ENCODE results near the gene GRAMD2A.

The GRAMD2A gene

DNA sequence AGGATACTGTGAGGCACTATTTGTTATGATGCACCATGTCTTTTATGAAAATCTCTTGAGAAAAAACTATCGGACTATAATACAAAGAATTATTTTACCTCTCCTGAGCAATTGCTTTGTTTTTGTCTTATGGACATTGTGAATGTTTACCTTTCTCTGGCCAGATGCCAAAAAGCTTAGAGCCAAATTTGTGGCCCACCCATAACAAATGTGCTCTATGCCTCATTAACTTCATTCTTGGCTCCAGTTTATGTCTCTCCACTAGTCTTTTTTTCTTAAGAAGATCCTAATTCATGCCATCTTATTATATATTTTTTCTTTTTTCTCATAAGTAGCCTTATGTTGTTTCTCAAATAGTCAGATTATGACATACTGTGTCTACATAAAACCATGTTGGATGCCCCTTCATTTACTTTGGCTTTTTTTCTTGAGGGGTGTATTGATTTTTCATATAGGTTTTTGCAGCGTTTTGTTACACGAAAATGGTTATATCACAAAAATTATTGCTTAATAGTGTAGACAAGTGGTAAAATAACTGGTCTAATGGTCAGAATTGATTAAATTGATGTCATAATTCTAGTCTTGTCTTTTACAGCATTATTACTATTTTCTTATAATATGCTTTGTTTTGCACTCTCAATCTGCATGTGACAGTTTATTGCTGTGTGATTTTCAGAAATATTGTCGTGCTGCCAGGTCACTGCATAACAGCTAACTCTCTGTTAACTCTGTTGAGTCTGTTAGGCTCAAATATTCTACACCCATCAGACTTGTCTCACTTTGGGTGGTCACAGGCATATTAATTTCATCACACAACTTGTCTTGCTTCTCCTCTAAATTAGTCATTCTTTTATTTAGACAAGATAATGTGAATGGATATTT, 61.2 kb downstream of the GRAMD2A start:
- Histone ChIP-seq H3K56ac (ENCODE audit: low read length) (no peak overlapping the region), H3K4me2 (ENCODE audit: low read length) (no peak overlapping the region), H3K18ac (ENCODE audit: low read length) (no peak overlapping the region), H2BK5ac (ENCODE audit: low read length) (no peak overlapping the region), H4K5ac (ENCODE audit: low read length) (no peak overlapping the region), H3K4me1 (ENCODE audit: control insufficient read depth, low read depth, low read length) (no peaks in the 10 kb centered on the region), H3K79me1 (ENCODE audit: low read length) (no peaks in the 10 kb centered on the region), H3K27me3 (ENCODE audit: insufficient read depth, low read length, poor library complexity) (no peaks in the 10 kb centered on the region), H3K27ac (ENCODE audit: low read depth, low read length) (no peak overlapping the region), H3K79me2 (ENCODE audit: control insufficient read depth, insufficient read depth, low read length) (no peaks in the 10 kb centered on the region), H2AK5ac (ENCODE audit: low read length) (no peak overlapping the region), H3K23ac (ENCODE audit: low read length) (no peak overlapping the region), H4K8ac (ENCODE audit: low read depth, low read length) (no peak overlapping the region), H3K36me3 (ENCODE audit: control insufficient read depth, insufficient read depth, low read length) (no peaks in the 10 kb centered on the region), H3K4me3 (ENCODE audit: low read length) (no peak overlapping the region), H2BK15ac (replicated peaks; ENCODE audit: low read depth) (no peak overlapping the region), H3K9ac (ENCODE audit: low read length) (no peak overlapping the region), H2BK120ac (ENCODE audit: low read depth, low read length) (no peak overlapping the region), H3K4ac (ENCODE audit: low read depth, low read length) (no peak overlapping the region)
- no CpG with 5 or more reads among the region's 4 CpGs for WGBS (ENCODE audit: extremely low coverage, insufficient coverage, low lambda C conversion rate)
- DNase-seq: no peak

DNA sequence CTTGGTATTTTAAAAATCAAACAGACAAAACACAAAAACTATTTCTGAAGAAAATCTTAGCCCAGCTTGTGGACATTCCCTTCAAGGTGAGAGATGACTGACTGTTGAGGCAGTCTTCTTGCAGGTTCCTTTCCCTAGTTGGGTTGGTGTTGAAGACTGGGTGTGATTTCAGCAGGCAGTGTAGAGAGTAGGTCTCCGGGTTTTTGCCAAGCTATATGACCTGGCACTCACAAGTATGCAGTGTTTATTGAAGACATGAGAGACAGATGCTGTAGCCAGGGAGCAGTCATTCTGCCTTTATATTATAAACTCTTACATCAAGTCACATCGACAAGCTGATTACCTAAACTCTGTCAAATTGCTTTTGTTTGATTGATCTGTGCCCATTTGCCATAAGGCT, 61.9 kb downstream of the GRAMD2A start:
- Histone ChIP-seq H3K36me3 (ENCODE audit: control insufficient read depth, insufficient read depth, low read length) (no peaks in the 10 kb centered on the region), H3K4me2 (ENCODE audit: low read length) (no peak overlapping the region), H2BK5ac (ENCODE audit: low read length) (no peak overlapping the region), H3K27ac (ENCODE audit: low read depth, low read length) (no peak overlapping the region), H2BK15ac (replicated peaks; ENCODE audit: low read depth) (no peak overlapping the region), H2AK5ac (ENCODE audit: low read length) (no peak overlapping the region), H3K27me3 (ENCODE audit: insufficient read depth, low read length, poor library complexity) (no peaks in the 10 kb centered on the region), H3K79me2 (ENCODE audit: control insufficient read depth, insufficient read depth, low read length) (no peaks in the 10 kb centered on the region), H3K56ac (ENCODE audit: low read length) (no peak overlapping the region), H4K5ac (ENCODE audit: low read length) (no peak overlapping the region), H3K4me1 (ENCODE audit: control insufficient read depth, low read depth, low read length) (no peaks in the 10 kb centered on the region), H3K23ac (ENCODE audit: low read length) (no peak overlapping the region), H3K9ac (ENCODE audit: low read length) (no peak overlapping the region), H3K4me3 (ENCODE audit: low read length) (no peak overlapping the region), H3K18ac (ENCODE audit: low read length) (no peak overlapping the region), H4K8ac (ENCODE audit: low read depth, low read length) (no peak overlapping the region), H2BK120ac (ENCODE audit: low read depth, low read length) (no peak overlapping the region), H3K79me1 (ENCODE audit: low read length) (no peaks in the 10 kb centered on the region), H3K4ac (ENCODE audit: low read depth, low read length) (no peak overlapping the region)
- no peak for DNase-seq
- WGBS (ENCODE audit: extremely low coverage, insufficient coverage, low lambda C conversion rate): no CpG with 5 or more reads among the region's 2 CpGs

DNA sequence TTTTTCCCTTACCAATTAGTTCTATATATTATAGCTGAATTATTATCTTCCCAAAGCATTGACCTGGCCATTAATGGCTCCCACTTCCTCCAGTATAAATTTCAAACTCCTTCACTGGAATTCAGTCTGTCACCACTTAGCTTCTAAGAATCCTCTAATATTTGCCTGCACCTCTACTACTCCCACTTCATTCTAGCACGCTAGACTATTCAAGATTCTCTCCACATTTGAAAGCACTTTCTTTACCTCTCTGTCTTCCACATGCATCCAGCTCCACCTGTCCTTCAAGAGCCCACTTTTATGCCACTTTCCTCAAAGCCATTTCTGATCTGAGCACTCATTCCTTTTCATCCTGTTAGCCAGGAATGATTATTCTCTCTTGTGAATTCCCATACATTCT, 64.4 kb downstream of the GRAMD2A start:
- no peak overlapping the region for H3K4me2 ChIP-seq (ENCODE audit: low read length)
- H3K79me1 ChIP-seq (ENCODE audit: low read length): no peaks in the 10 kb centered on the region
- no peak overlapping the region for H2BK5ac ChIP-seq (ENCODE audit: low read length)
- H2AK5ac ChIP-seq (ENCODE audit: low read length): no peak overlapping the region
- no CpG with 5 or more reads among the region's 1 CpG for WGBS (ENCODE audit: extremely low coverage, insufficient coverage, low lambda C conversion rate)
- no peak overlapping the region for H3K18ac ChIP-seq (ENCODE audit: low read length)
- no peak overlapping the region for H4K5ac ChIP-seq (ENCODE audit: low read length)
- DNase-seq: no peak
- no peaks in the 10 kb centered on the region for H3K27me3 ChIP-seq (ENCODE audit: insufficient read depth, low read length, poor library complexity)
- no peak overlapping the region for H3K4ac ChIP-seq (ENCODE audit: low read depth, low read length)
- H4K8ac ChIP-seq (ENCODE audit: low read depth, low read length): no peak overlapping the region
- no peak overlapping the region for H3K4me3 ChIP-seq (ENCODE audit: low read length)
- no peak overlapping the region for H3K23ac ChIP-seq (ENCODE audit: low read length)
- no peaks in the 10 kb centered on the region for H3K36me3 ChIP-seq (ENCODE audit: control insufficient read depth, insufficient read depth, low read length)
- H3K4me1 ChIP-seq (ENCODE audit: control insufficient read depth, low read depth, low read length): no peaks in the 10 kb centered on the region
- H3K27ac ChIP-seq (ENCODE audit: low read depth, low read length): no peak overlapping the region
- H3K9ac ChIP-seq (ENCODE audit: low read length): no peak overlapping the region
- no peak overlapping the region for H2BK120ac ChIP-seq (ENCODE audit: low read depth, low read length)
- no peaks in the 10 kb centered on the region for H3K79me2 ChIP-seq (ENCODE audit: control insufficient read depth, insufficient read depth, low read length)
- H3K56ac ChIP-seq (ENCODE audit: low read length): no peak overlapping the region
- no peak overlapping the region for H2BK15ac ChIP-seq (replicated peaks; ENCODE audit: low read depth)

- Histone ChIP-seq H3K27ac (ENCODE audit: low read depth, low read length) (no peak overlapping the region), H3K36me3 (ENCODE audit: control insufficient read depth, insufficient read depth, low read length) (no peaks in the 10 kb centered on the region), H3K79me1 (ENCODE audit: low read length) (no peaks in the 10 kb centered on the region), H2BK15ac (replicated peaks; ENCODE audit: low read depth) (no peak overlapping the region), H3K4me1 (ENCODE audit: control insufficient read depth, low read depth, low read length) (no peaks in the 10 kb centered on the region), H3K9ac (ENCODE audit: low read length) (no peak overlapping the region), H3K56ac (ENCODE audit: low read length) (no peak overlapping the region), H3K4ac (ENCODE audit: low read depth, low read length) (no peak overlapping the region), H2AK5ac (ENCODE audit: low read length) (no peak overlapping the region), H3K79me2 (ENCODE audit: control insufficient read depth, insufficient read depth, low read length) (no peaks in the 10 kb centered on the region), H3K27me3 (ENCODE audit: insufficient read depth, low read length, poor library complexity) (no peaks in the 10 kb centered on the region), H2BK5ac (ENCODE audit: low read length) (no peak overlapping the region), H2BK120ac (ENCODE audit: low read depth, low read length) (no peak overlapping the region), H3K4me3 (ENCODE audit: low read length) (no peak overlapping the region), H3K4me2 (ENCODE audit: low read length) (no peak overlapping the region), H3K18ac (ENCODE audit: low read length) (no peak overlapping the region), H3K23ac (ENCODE audit: low read length) (no peak overlapping the region), H4K8ac (ENCODE audit: low read depth, low read length) (no peak overlapping the region), H4K5ac (ENCODE audit: low read length) (no peak overlapping the region)
- WGBS (ENCODE audit: extremely low coverage, insufficient coverage, low lambda C conversion rate): no CpG with 5 or more reads among the region's 3 CpGs
- no peak for DNase-seq
These were observed 65.7 kb downstream of the GRAMD2A start for GRCh38 chr15:72131922-72132321.

DNA sequence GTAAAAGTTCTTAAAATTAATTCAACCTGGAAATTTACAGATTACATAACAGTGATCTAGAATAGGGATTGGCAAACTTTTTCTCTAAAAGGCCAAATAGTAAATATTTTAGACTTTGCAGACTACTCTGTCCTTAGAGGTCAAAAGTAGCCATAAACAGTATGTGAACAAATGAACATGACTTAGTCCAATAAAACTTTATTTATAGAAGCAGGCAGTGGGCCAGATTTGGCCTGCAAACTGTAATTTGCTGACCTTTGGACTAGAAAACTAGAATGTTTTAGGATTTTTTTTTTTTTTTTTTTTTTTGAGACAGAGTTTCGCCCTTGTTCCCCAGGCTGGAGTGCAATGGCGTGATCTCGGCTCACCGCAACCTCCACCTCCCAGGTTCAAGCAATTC, 67.3 kb downstream of the GRAMD2A start:
- H3K23ac ChIP-seq (ENCODE audit: low read length): no peak overlapping the region
- H3K9ac ChIP-seq (ENCODE audit: low read length): no peak overlapping the region
- no CpG with 5 or more reads among the region's 4 CpGs for WGBS (ENCODE audit: extremely low coverage, insufficient coverage, low lambda C conversion rate)
- no peaks in the 10 kb centered on the region for H3K79me1 ChIP-seq (ENCODE audit: low read length)
- H3K4me1 ChIP-seq (ENCODE audit: control insufficient read depth, low read depth, low read length): no peaks in the 10 kb centered on the region
- no peak for DNase-seq
- no peaks in the 10 kb centered on the region for H3K79me2 ChIP-seq (ENCODE audit: control insufficient read depth, insufficient read depth, low read length)
- no peaks in the 10 kb centered on the region for H3K36me3 ChIP-seq (ENCODE audit: control insufficient read depth, insufficient read depth, low read length)
- no peaks in the 10 kb centered on the region for H3K27me3 ChIP-seq (ENCODE audit: insufficient read depth, low read length, poor library complexity)
- H2BK5ac ChIP-seq (ENCODE audit: low read length): no peak overlapping the region
- H3K4ac ChIP-seq (ENCODE audit: low read depth, low read length): no peak overlapping the region
- H3K18ac ChIP-seq (ENCODE audit: low read length): no peak overlapping the region
- no peak overlapping the region for H2AK5ac ChIP-seq (ENCODE audit: low read length)
- H4K8ac ChIP-seq (ENCODE audit: low read depth, low read length): no peak overlapping the region
- H3K4me2 ChIP-seq (ENCODE audit: low read length): no peak overlapping the region
- no peak overlapping the region for H2BK15ac ChIP-seq (replicated peaks; ENCODE audit: low read depth)
- H3K4me3 ChIP-seq (ENCODE audit: low read length): no peak overlapping the region
- no peak overlapping the region for H4K5ac ChIP-seq (ENCODE audit: low read length)
- no peak overlapping the region for H3K27ac ChIP-seq (ENCODE audit: low read depth, low read length)
- no peak overlapping the region for H3K56ac ChIP-seq (ENCODE audit: low read length)
- no peak overlapping the region for H2BK120ac ChIP-seq (ENCODE audit: low read depth, low read length)

- Histone ChIP-seq H3K27me3 (ENCODE audit: insufficient read depth, low read length, poor library complexity) (no peaks in the 10 kb centered on the region), H3K4ac (ENCODE audit: low read depth, low read length) (no peak overlapping the region), H2AK5ac (ENCODE audit: low read length) (no peak overlapping the region), H2BK15ac (replicated peaks; ENCODE audit: low read depth) (no peak overlapping the region), H3K4me1 (ENCODE audit: control insufficient read depth, low read depth, low read length) (no peaks in the 10 kb centered on the region), H3K23ac (ENCODE audit: low read length) (no peak overlapping the region), H3K9ac (ENCODE audit: low read length) (no peak overlapping the region), H2BK120ac (ENCODE audit: low read depth, low read length) (no peak overlapping the region), H3K36me3 (ENCODE audit: control insufficient read depth, insufficient read depth, low read length) (no peaks in the 10 kb centered on the region), H3K56ac (ENCODE audit: low read length) (no peak overlapping the region), H3K79me2 (ENCODE audit: control insufficient read depth, insufficient read depth, low read length) (no peaks in the 10 kb centered on the region), H3K27ac (ENCODE audit: low read depth, low read length) (no peak overlapping the region), H4K5ac (ENCODE audit: low read length) (no peak overlapping the region), H3K4me2 (ENCODE audit: low read length) (no peak overlapping the region), H3K18ac (ENCODE audit: low read length) (no peak overlapping the region), H3K4me3 (ENCODE audit: low read length) (no peak overlapping the region), H3K79me1 (ENCODE audit: low read length) (no peaks in the 10 kb centered on the region), H4K8ac (ENCODE audit: low read depth, low read length) (no peak overlapping the region), H2BK5ac (ENCODE audit: low read length) (no peak overlapping the region)
- DNase-seq: no peak
These were observed 69.2 kb downstream of the GRAMD2A start for GRCh38 chr15:72128359-72128758.
